A673 (cell line): Measurements from ENCODE around the gene DIP2C. TPM values are rescaled to one million over a fixed set of nuclear protein-coding genes. Genes with fewer than 3 reads are reported as not detected.
"Not testable (repeated sequence)": the region's sequence is repeated elsewhere in the genome, so short reads cannot be mapped to it uniquely, and the experiment has no call there.

Experiments used
- BruUV-seq: library from RNA; stranded (reverse); fragments of 400-500 nt; replicated peaks from 2 replicates; lab custom pipeline; 2021; lab: Mats Ljungman, UMichigan
- CTCF ChIA-PET: fragments of 300-600 bp; sonication (Branson Sonifier 250); formaldehyde crosslinking; loops from one replicate; lab custom pipeline; 2022; ENCODE audit warnings: antibody characterized with exemption; lab: Charles Lee
- POLR2A ChIA-PET: fragments of 300-600 bp; sonication (Branson Sonifier 250); formaldehyde crosslinking; loops from one replicate; lab custom pipeline; 2022; ENCODE audit warnings: antibody characterized with exemption; ENCODE audit not compliant: low non-redundant PET; lab: Charles Lee
- DNase-seq: peaks from one replicate; pipeline ENCODE4 v3.0.0-alpha.2; 2015; ENCODE audit warnings: low spot score
- H3K27ac ChIP-seq: fragments of 200-600 bp; sonication (generic); 2 replicates; pipeline ENCODE4 v1.5.1; 2016; ENCODE audit warnings: mixed run types, low read depth, mild to moderate bottlenecking, mixed read lengths, antibody characterized with exemption, low read length; ENCODE audit not compliant: poor library complexity, severe bottlenecking
- H3K27me3 ChIP-seq: fragments of 200-600 bp; sonication (generic); replicated peaks from 2 replicates; pipeline ENCODE4 v1.6.1; 2017; ENCODE audit warnings: mixed run types, low read depth, mild to moderate bottlenecking, mixed read lengths, antibody characterized with exemption, low read length; ENCODE audit not compliant: insufficient read depth, poor library complexity
- H3K36me3 ChIP-seq: fragments of 200-600 bp; sonication (generic); 2 replicates; pipeline ENCODE4 v1.6.1; 2016; ENCODE audit warnings: mixed run types, mild to moderate bottlenecking, mixed read lengths, antibody characterized with exemption, low read length; ENCODE audit not compliant: insufficient read depth, poor library complexity, severe bottlenecking
- H3K4me1 ChIP-seq: fragments of 200-600 bp; sonication (generic); 2 replicates; pipeline ENCODE4 v1.6.1; 2017; ENCODE audit warnings: mixed run types, mild to moderate bottlenecking, mixed read lengths, antibody characterized with exemption, low read length; ENCODE audit not compliant: insufficient read depth, poor library complexity, severe bottlenecking
- H3K4me3 ChIP-seq: fragments of 200-600 bp; sonication (generic); 2 replicates; pipeline ENCODE4 v1.5.1; 2016; ENCODE audit warnings: low read depth, mixed run types, mild to moderate bottlenecking, mixed read lengths, low read length; ENCODE audit not compliant: poor library complexity, severe bottlenecking
- H3K9me3 ChIP-seq: fragments of 200-600 bp; sonication (generic); 2 replicates; pipeline ENCODE4 v1.6.1; 2016; ENCODE audit warnings: mixed run types, low read depth, mild to moderate bottlenecking, mixed read lengths, antibody characterized with exemption, low read length; ENCODE audit not compliant: poor library complexity, severe bottlenecking
- CTCF ChIP-seq: fragments of 300-800, 200-600 bp; sonication (generic); conservative IDR thresholded peaks from 2 replicates; pipeline ENCODE4 v1.5.1; 2017; ENCODE audit warnings: low read depth, mild to moderate bottlenecking, antibody characterized with exemption, low read length, moderate library complexity, mixed read lengths
- EZH2 ChIP-seq: fragments of 200-600 bp; sonication (generic); IDR thresholded peaks from 2 replicates; pipeline ENCODE4 v1.6.1; 2017; ENCODE audit warnings: borderline replicate concordance, low read depth, mild to moderate bottlenecking, mixed read lengths, antibody characterized with exemption, low read length; ENCODE audit not compliant: poor library complexity, severe bottlenecking
- intact Hi-C: fragments of 100-400 bp; cut with micrococcal nuclease; formaldehyde crosslinking; loops from one replicate; pipeline ENCODE4 v1.10.0; 2022; ENCODE audit not compliant: unreplicated experiment
- total RNA-seq: library from RNA; stranded (reverse); gene quantifications from 2 replicates; pipeline ENCODE4 v1.2.3, GENCODE V29; 2021

Gene DIP2C
- total RNA-seq, 1 experiment from 2014 or later: 13.2 TPM

DNA sequence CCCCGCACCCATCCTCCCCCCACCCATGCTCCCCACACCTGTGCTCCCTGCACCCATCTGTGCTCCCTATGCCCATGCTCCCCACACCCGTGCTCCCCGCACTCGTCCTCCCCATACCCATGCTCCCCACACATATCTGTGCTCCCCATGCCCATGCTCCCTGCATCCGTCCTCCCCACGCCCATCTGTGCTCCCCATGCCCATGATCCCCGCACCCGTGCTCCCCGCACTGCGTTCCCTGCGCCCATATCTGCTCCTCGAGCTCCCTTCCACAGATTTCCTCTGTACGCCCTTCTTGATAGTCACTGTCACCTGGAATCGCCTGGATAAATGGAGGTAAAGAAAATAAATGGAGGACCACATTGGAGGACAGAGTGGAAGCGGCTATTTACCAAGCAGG, 9.9 kb downstream of the DIP2C start:
- no peaks in the 10 kb centered on the region for H3K27me3 ChIP-seq
- intact Hi-C loops: no loop called here
- no peak for DNase-seq
- peaks cover 12% of the 10 kb centered on the region for H3K4me1 ChIP-seq
- no peak for TF ChIP-seq EZH2
- TF ChIP-seq CTCF: no peak
- BruUV-seq: no TSS peak
- no peak overlapping the region for H3K27ac ChIP-seq
- H3K9me3 ChIP-seq: no peaks in the 10 kb centered on the region
- H3K4me3 ChIP-seq: no peak overlapping the region
- POLR2A ChIA-PET: no interaction called here
- H3K36me3 ChIP-seq: no peaks in the 10 kb centered on the region
- CTCF ChIA-PET: no interaction called here

DNA sequence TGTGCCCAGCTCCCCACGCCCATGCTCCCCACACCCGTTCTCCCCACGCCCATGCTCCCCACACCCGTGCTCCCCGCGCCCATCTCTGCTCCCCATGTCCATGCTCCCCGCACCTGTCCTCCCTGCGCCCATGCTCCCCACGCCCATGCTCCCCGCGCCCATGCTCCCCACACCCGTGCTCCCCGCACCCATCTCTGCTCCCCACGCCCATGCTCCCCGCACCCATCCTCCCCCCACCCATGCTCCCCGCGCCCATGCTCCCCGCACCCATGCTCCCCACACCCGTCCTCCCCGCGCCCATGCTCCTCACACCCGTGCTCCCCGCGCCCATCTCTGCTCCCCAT, 10.8 kb downstream of the DIP2C start:
- H3K4me3 ChIP-seq, BruUV-seq, DNase-seq, POLR2A ChIA-PET, CTCF ChIA-PET, H3K9me3 ChIP-seq, H3K27me3 ChIP-seq, intact Hi-C loops, H3K36me3 ChIP-seq, H3K4me1 ChIP-seq, H3K27ac ChIP-seq: not testable (repeated sequence)

GRCh38 chr10:677750-678661, 11.5 kb downstream of the DIP2C start:
- no peaks in the 10 kb centered on the region for H3K36me3 ChIP-seq
- ChIA-PET POLR2A (no interaction called here), CTCF (no interaction called here)
- no peak overlapping the region for H3K27ac ChIP-seq
- no peak for DNase-seq
- intact Hi-C loops: no loop called here
- no peak overlapping the region for H3K4me3 ChIP-seq
- no TSS peak for BruUV-seq
- H3K4me1 ChIP-seq: peaks cover 9% of the 10 kb centered on the region
- TF ChIP-seq CTCF (no peak), EZH2 (no peak)
- H3K27me3 ChIP-seq: no peaks in the 10 kb centered on the region
- no peaks in the 10 kb centered on the region for H3K9me3 ChIP-seq

- ChIA-PET POLR2A (no interaction called here), CTCF (no interaction called here)
- intact Hi-C loops: no loop called here
- no peak for DNase-seq
- no peaks in the 10 kb centered on the region for H3K27me3 ChIP-seq
- no peak overlapping the region for H3K4me3 ChIP-seq
- no TSS peak for BruUV-seq
- TF ChIP-seq CTCF (no peak), EZH2 (no peak)
- H3K4me1 ChIP-seq: peaks cover 6% of the 10 kb centered on the region
- H3K36me3 ChIP-seq: no peaks in the 10 kb centered on the region
- H3K27ac ChIP-seq: no peak overlapping the region
- H3K9me3 ChIP-seq: no peaks in the 10 kb centered on the region
Measured at GRCh38 chr10:677038-677437, 12.4 kb downstream of the DIP2C start.
